HG02884 (cell line): ENCODE measurements around the gene HOXA7.

Experiments used
- ATAC-seq: cut with Tn5 transposase; IDR thresholded peaks from one replicate; pipeline ENCODE4 v1.9.1; 2021; ENCODE audit warnings: mild to moderate bottlenecking, moderate library complexity; ENCODE audit not compliant: unreplicated experiment

The HOXA7 gene

GRCh38 chr7:27171325-27171636, 14.8 kb upstream of the HOXA7 start:
- ATAC-seq, result no peak

GRCh38 chr7:27170426-27171324, 14.2 kb upstream of the HOXA7 start:
- ATAC-seq, result no peak

GRCh38 chr7:27169658-27170425, 13.4 kb upstream of the HOXA7 start:
- no peak for ATAC-seq

GRCh38 chr7:27168265-27168947, 11.9 kb upstream of the HOXA7 start:
- no peak for ATAC-seq

GRCh38 chr7:27167916-27168264, 11.4 kb upstream of the HOXA7 start:
- ATAC-seq, result no peak

GRCh38 chr7:27166531-27167505, 10.3 kb upstream of the HOXA7 start:
- no peak for ATAC-seq

- no peak for ATAC-seq
Observed at GRCh38 chr7:27165996-27166530, 9.6 kb upstream of the HOXA7 start.

GRCh38 chr7:27165089-27165995, 8.9 kb upstream of the HOXA7 start, which contains the start of gene HOXA9:
HOXA9 (minus strand) TSS chr7:27165537; CDS start chr7:27165457, 80 bp downstream.
- no peak for ATAC-seq

GRCh38 chr7:27164367-27165088, 8.1 kb upstream of the HOXA7 start:
- ATAC-seq, result no peak

- ATAC-seq, result no peak
Observed at GRCh38 chr7:27164045-27164366, 7.5 kb upstream of the HOXA7 start.

- no peak for ATAC-seq
Observed at GRCh38 chr7:27163288-27164044, 7.0 kb upstream of the HOXA7 start.

- no peak for ATAC-seq
Observed at GRCh38 chr7:27162561-27163287, 6.2 kb upstream of the HOXA7 start.

- no peak for ATAC-seq
Observed at GRCh38 chr7:27161721-27162560, 5.5 kb upstream of the HOXA7 start.

GRCh38 chr7:27161214-27161720, 4.8 kb upstream of the HOXA7 start:
- ATAC-seq, result no peak

- no peak for ATAC-seq
Observed at GRCh38 chr7:27160546-27161213, 4.2 kb upstream of the HOXA7 start.

- no peak for ATAC-seq
Observed at GRCh38 chr7:27160145-27160545, 3.7 kb upstream of the HOXA7 start.
